ENCODE data around the gene B3GLCT. TPM values are rescaled to one million over a fixed set of nuclear protein-coding genes. Genes with fewer than 3 reads are reported as not detected.

B3GLCT gene
- total and polyA plus RNA-seq, 2 of the 13 experiments (the other 11 are each of a cell fraction or from before 2014, with no cell fraction given): 2.0 to 7.1 TPM

GRCh38 chr13:31322702-31323405 is 123.1 kb downstream of the B3GLCT start:
- FAIRE-seq: no peak
- H3K9me3 ChIP-seq (ENCODE audit: low read length): no peaks in the 10 kb centered on the region
- no peak overlapping the region for H2AFZ ChIP-seq (ENCODE audit: low read length)
- no peaks in the 10 kb centered on the region for H3K79me2 ChIP-seq (ENCODE audit: insufficient read depth, low read length)
- WGBS (ENCODE audit: low lambda C conversion rate): 97% methylated on average over 6 of the region's 6 CpGs
- no peak for DNase-seq (ENCODE audit: low spot score)
- ChIA-PET POLR2A (no interaction called here), CTCF (ENCODE audit: low intra/inter-chr PET ratio, low total read pairs) (no interaction called here)
- intact Hi-C loops (cut with micrococcal nuclease; ENCODE audit: unreplicated experiment): no loop called here
- BruUV-seq (replicated peaks): no TSS peak
- H3K4me3 ChIP-seq (replicated peaks in 1 of 3; ENCODE audit: insufficient read depth in 1 of 3, low read depth in 2 of 3, low read length in 3 of 3): no peak overlapping the region
- TF ChIP-seq EZH2 (conservative IDR thresholded peaks at IDR 0.05; ENCODE audit: low read depth, low read length): no peak
- no peak for TF ChIP-seq NCOA5 (CRISPR knock-in tag; IDR thresholded peaks at IDR 0.05)
- no peak for TF ChIP-seq RFX1 (IDR thresholded peaks at IDR 0.05)
- no peak for TF ChIP-seq AHR (CRISPR knock-in tag; IDR thresholded peaks at IDR 0.05)
- no peak for TF ChIP-seq KDM2A (CRISPR knock-in tag; IDR thresholded peaks at IDR 0.05; ENCODE audit: borderline replicate concordance, low read depth)
- no peak for TF ChIP-seq ZNF747 (CRISPR knock-in tag; IDR thresholded peaks at IDR 0.05; ENCODE audit: borderline replicate concordance)
- TF ChIP-seq NFE2 (CRISPR knock-in tag; IDR thresholded peaks at IDR 0.05): no peak
- no peak for TF ChIP-seq ZNF160 (CRISPR knock-in tag; IDR thresholded peaks at IDR 0.05)
- no peak for TF ChIP-seq ZNF570 (CRISPR knock-in tag; IDR thresholded peaks at IDR 0.05; ENCODE audit: borderline replicate concordance)
- ATAC-seq: no peak
- no peaks in the 10 kb centered on the region for H3K4me1 ChIP-seq (ENCODE audit: insufficient read depth, low read length)
- no peak overlapping the region for H3K9ac ChIP-seq (ENCODE audit: insufficient read depth, low read depth, low read length)
- H3K36me3 ChIP-seq (replicated peaks in 1 of 2; ENCODE audit: control insufficient read depth in 1 of 2, insufficient read depth in 2 of 2, low read length in 2 of 2): no peaks in the 10 kb centered on the region
- H4K20me1 ChIP-seq (ENCODE audit: insufficient read depth, low read length): no peaks in the 10 kb centered on the region
- no peak overlapping the region for H3K27ac ChIP-seq (ENCODE audit: extremely low read length, insufficient read depth, low read length)
- H3K27me3 ChIP-seq (ENCODE audit: control insufficient read depth in 1 of 2, insufficient read depth in 2 of 2, low read length in 2 of 2): no peaks in the 10 kb centered on the region
- no peak overlapping the region for H3K4me2 ChIP-seq (ENCODE audit: low read depth, low read length)
- in situ Hi-C loops (cut with HindIII; ENCODE audit: extremely low pct_ligation_motif_present, low pct_unique_long_range_greater_than_20kb): no loop called here

- in situ Hi-C loops (cut with HindIII; ENCODE audit: extremely low pct_ligation_motif_present, low pct_unique_long_range_greater_than_20kb) (no loop called here), intact Hi-C loops (cut with micrococcal nuclease; ENCODE audit: unreplicated experiment) (no loop called here)
- no peaks in the 10 kb centered on the region for H3K9me3 ChIP-seq (ENCODE audit: low read length)
- H3K4me1 ChIP-seq (ENCODE audit: insufficient read depth, low read length): no peaks in the 10 kb centered on the region
- H3K4me3 ChIP-seq (replicated peaks in 1 of 3; ENCODE audit: insufficient read depth in 1 of 3, low read depth in 2 of 3, low read length in 3 of 3): no peak overlapping the region
- H4K20me1 ChIP-seq (ENCODE audit: insufficient read depth, low read length): no peaks in the 10 kb centered on the region
- FAIRE-seq (no peak), DNase-seq (ENCODE audit: low spot score) (no peak), ATAC-seq (no peak)
- TF ChIP-seq NKX3-1 (CRISPR knock-in tag; IDR thresholded peaks at IDR 0.05): no peak
- TF ChIP-seq ZSCAN5A (CRISPR knock-in tag; IDR thresholded peaks at IDR 0.05; ENCODE audit: borderline replicate concordance): no peak
- no peak for TF ChIP-seq DRAP1 (CRISPR knock-in tag; IDR thresholded peaks at IDR 0.05)
- TF ChIP-seq ZNF180 (CRISPR knock-in tag; IDR thresholded peaks at IDR 0.05; ENCODE audit: borderline replicate concordance, low read depth): no peak
- TF ChIP-seq ZNF510 (CRISPR knock-in tag; IDR thresholded peaks at IDR 0.05; ENCODE audit: low read depth): no peak
- no peak for TF ChIP-seq ZNF20 (CRISPR knock-in tag; IDR thresholded peaks at IDR 0.05)
- no peak for TF ChIP-seq ZNF720 (CRISPR knock-in tag; IDR thresholded peaks at IDR 0.05)
- no peak for TF ChIP-seq ATF7-NPFF (CRISPR knock-in tag; IDR thresholded peaks at IDR 0.05; ENCODE audit: low read depth)
- no peak overlapping the region for H2AFZ ChIP-seq (ENCODE audit: low read length)
- ChIA-PET CTCF (ENCODE audit: low intra/inter-chr PET ratio, low total read pairs) (no interaction called here), POLR2A (no interaction called here)
- no peak overlapping the region for H3K27ac ChIP-seq (ENCODE audit: extremely low read length, insufficient read depth, low read length)
- no peak overlapping the region for H3K4me2 ChIP-seq (ENCODE audit: low read depth, low read length)
- H3K27me3 ChIP-seq (ENCODE audit: control insufficient read depth in 1 of 2, insufficient read depth in 2 of 2, low read length in 2 of 2): no peaks in the 10 kb centered on the region
- no TSS peak for BruUV-seq (replicated peaks)
- no peaks in the 10 kb centered on the region for H3K36me3 ChIP-seq (replicated peaks in 1 of 2; ENCODE audit: control insufficient read depth in 1 of 2, insufficient read depth in 2 of 2, low read length in 2 of 2)
- no peaks in the 10 kb centered on the region for H3K79me2 ChIP-seq (ENCODE audit: insufficient read depth, low read length)
- 96% methylated on average over 7 of the region's 7 CpGs for WGBS (ENCODE audit: low lambda C conversion rate)
- no peak overlapping the region for H3K9ac ChIP-seq (ENCODE audit: insufficient read depth, low read depth, low read length)
Measured at GRCh38 chr13:31327182-31327860, 127.5 kb downstream of the B3GLCT start.
